IPS-18a (cell line): ENCODE data around the gene TMCC3.
"Not testable (repeated sequence)": the region's sequence is repeated elsewhere in the genome, so short reads cannot be mapped to it uniquely, and the experiment has no call there.

ENCODE experiments used
- H3K27ac ChIP-seq: one replicate; pipeline ENCODE4 v1.5.1; 2013; ENCODE audit warnings: low read length
- H3K27me3 ChIP-seq: one replicate; pipeline ENCODE4 v1.6.1; 2013; ENCODE audit warnings: mild to moderate bottlenecking, low read length; ENCODE audit not compliant: control insufficient read depth, insufficient read depth
- H3K36me3 ChIP-seq: one replicate; pipeline ENCODE4 v1.6.1; 2013; ENCODE audit warnings: low read depth, low read length; ENCODE audit not compliant: control insufficient read depth
- H3K4me1 ChIP-seq: one replicate; pipeline ENCODE4 v1.6.1; 2013; ENCODE audit warnings: low read depth, low read length; ENCODE audit not compliant: control insufficient read depth
- H3K4me3 ChIP-seq: one replicate; pipeline ENCODE4 v1.5.1; 2013; ENCODE audit warnings: low read length
- H3K9ac ChIP-seq: one replicate; pipeline ENCODE4 v1.6.1; 2013; ENCODE audit warnings: mild to moderate bottlenecking, low read length, moderate library complexity
- H3K9me3 ChIP-seq: one replicate; pipeline ENCODE4 v1.6.1; 2013; ENCODE audit warnings: low read depth, low read length; ENCODE audit not compliant: control insufficient read depth

Gene TMCC3

DNA sequence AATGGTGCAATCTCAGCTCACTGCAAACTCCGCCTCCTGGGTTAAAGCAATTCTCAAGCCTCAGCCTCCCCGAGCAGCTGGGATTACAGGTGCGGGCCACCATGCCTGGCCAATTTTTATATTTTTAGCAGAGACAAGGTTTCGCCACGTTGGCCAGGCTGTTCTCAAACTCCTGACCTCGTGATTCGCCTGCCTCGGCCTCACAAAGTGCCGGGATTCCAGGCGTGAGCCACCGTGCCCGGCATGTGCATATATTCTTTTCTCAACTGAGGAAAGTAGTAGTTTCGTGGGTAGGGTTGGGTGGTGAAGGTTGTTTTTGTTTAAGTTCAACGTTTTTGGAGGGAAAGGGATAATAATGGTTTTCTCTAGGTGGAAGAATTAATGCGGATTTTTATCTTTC is 96.5 kb downstream of the TMCC3 start:
- Histone ChIP-seq H3K4me3 (no peak overlapping the region), H3K9ac (no peak overlapping the region), H3K27me3 (no peaks in the 10 kb centered on the region), H3K36me3 (no peaks in the 10 kb centered on the region), H3K4me1 (no peaks in the 10 kb centered on the region), H3K9me3 (no peaks in the 10 kb centered on the region), H3K27ac (no peak overlapping the region)

DNA sequence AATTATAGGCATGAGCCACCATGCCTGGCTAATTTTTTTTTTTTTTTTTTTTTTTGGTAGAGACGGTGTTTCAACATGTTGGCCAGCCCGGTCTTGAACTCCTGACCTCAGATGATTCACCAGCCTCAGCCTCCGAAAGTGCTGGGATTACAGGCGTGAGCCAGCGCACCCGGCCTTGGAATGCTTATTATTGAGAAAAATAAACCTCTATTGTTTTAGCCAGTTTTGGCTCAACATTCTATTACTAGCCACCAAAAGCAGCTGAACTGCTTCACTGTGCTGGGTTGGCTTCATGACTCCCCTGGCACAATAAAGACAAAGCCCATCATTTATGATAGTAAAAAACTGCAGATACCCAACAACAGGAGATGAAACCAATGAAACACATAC is 97.2 kb downstream of the TMCC3 start:
- no peaks in the 10 kb centered on the region for H3K9me3 ChIP-seq
- H3K27me3 ChIP-seq, result no peaks in the 10 kb centered on the region
- H3K27ac ChIP-seq, result no peak overlapping the region
- H3K9ac ChIP-seq, result no peak overlapping the region
- H3K4me1 ChIP-seq, result no peaks in the 10 kb centered on the region
- H3K4me3 ChIP-seq, result no peak overlapping the region
- no peaks in the 10 kb centered on the region for H3K36me3 ChIP-seq

DNA sequence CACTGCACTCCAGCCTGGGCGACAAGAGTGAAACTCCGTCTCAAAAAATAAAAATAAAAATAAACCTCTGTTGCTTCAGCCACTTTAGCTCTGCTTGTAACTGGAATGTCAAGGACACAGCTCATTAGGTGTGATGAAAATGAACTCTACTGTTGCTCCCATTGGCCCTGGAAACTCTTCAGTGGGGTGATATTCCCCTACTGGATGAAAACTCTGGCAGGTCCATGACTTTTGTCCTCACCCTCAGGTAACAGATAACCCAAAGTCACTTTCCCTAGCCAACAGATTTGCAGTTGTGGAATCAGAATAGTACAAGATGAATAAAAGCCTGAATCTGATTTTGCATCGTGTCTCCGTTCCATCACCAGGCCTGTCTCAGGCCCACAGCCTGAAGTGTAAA is 98.5 kb downstream of the TMCC3 start:
- no peak overlapping the region for H3K9ac ChIP-seq

GRCh38 chr12:94550964-94551363 is 99.4 kb downstream of the TMCC3 start:
- Histone ChIP-seq H3K9ac (no peak overlapping the region), H3K4me1 (no peaks in the 10 kb centered on the region), H3K9me3 (no peaks in the 10 kb centered on the region), H3K27me3 (no peaks in the 10 kb centered on the region), H3K36me3 (no peaks in the 10 kb centered on the region), H3K4me3 (no peak overlapping the region), H3K27ac (no peak overlapping the region)

More for the DNA sequence above, 98.5 kb downstream of the TMCC3 start:
- H3K4me1 ChIP-seq, result no peaks in the 10 kb centered on the region
- no peak overlapping the region for H3K4me3 ChIP-seq
- no peak overlapping the region for H3K27ac ChIP-seq
- H3K36me3 ChIP-seq, result no peaks in the 10 kb centered on the region
- H3K9me3 ChIP-seq, result no peaks in the 10 kb centered on the region
- no peaks in the 10 kb centered on the region for H3K27me3 ChIP-seq

GRCh38 chr12:94548833-94549232 is 101.5 kb downstream of the TMCC3 start:
- H3K4me1 ChIP-seq, H3K27me3 ChIP-seq, H3K9me3 ChIP-seq, H3K4me3 ChIP-seq, H3K9ac ChIP-seq, H3K36me3 ChIP-seq, H3K27ac ChIP-seq: not testable (repeated sequence)

DNA sequence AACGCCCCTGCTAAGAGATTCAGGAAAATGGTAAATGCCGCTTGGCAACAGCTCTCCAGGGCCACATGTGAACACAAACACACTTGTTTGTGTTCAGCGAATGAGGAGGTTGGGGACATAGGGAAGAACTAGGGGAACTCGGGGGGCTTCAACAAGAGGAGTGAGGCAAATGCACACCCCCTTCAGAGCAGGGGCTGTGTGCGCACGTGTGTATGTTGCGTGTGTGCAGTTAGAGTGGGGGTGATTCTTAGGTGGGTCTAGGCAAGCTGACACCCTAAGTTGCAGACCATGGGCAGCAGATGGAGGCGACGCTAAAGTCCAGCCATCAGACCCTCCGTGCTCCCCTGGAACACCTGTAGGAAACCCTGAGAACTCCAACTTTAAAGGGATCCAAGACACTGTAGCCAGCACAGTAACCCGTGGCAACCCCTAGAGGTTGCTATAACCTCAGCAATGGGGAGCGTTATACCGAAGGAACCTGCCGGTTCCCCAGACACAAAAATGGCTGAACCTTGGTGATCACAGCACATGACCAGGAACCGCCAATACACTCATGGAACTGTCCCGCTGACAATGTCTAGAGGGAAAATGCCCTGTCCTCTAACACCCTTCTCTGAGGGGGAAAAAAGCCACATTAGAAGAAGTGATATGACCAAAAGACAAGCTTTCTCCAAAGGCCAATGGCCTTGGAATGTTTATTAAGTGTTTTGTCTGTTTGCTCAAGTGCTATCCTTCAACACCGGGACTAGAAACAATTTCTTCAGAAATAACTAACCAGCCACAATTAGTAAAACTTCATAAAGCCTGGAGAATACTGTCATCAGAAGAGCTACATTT is 104.2 kb downstream of the TMCC3 start:
- Histone ChIP-seq H3K9ac (no peak overlapping the region), H3K27ac (no peak overlapping the region), H3K4me3 (no peak overlapping the region)

DNA sequence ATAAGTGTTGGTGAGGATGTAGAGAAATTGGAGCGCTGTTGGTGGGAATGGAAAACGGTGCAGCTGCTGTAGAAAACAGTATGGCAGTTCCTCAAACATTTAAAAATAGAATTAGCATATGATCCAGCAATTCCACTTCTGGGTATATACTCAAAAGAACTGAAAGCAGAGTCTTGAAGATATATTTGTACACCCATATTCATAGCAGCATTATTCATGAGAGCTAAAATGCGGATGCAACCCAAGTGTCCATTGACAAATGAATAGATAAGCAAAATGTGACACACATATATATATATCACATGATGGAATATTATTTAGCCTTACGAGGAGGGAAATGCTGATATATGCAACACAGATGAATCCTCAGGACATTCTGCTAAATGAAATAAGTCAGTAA is 106.0 kb downstream of the TMCC3 start:
- Histone ChIP-seq H3K9ac (no peak overlapping the region), H3K36me3 (no peaks in the 10 kb centered on the region), H3K27me3 (no peaks in the 10 kb centered on the region), H3K9me3 (no peaks in the 10 kb centered on the region), H3K4me1 (no peaks in the 10 kb centered on the region), H3K4me3 (no peak overlapping the region), H3K27ac (no peak overlapping the region)

More for the DNA sequence above, 104.2 kb downstream of the TMCC3 start:
- no peaks in the 10 kb centered on the region for H3K27me3 ChIP-seq
- no peaks in the 10 kb centered on the region for H3K4me1 ChIP-seq
- H3K36me3 ChIP-seq, result no peaks in the 10 kb centered on the region
- H3K9me3 ChIP-seq, result no peaks in the 10 kb centered on the region

DNA sequence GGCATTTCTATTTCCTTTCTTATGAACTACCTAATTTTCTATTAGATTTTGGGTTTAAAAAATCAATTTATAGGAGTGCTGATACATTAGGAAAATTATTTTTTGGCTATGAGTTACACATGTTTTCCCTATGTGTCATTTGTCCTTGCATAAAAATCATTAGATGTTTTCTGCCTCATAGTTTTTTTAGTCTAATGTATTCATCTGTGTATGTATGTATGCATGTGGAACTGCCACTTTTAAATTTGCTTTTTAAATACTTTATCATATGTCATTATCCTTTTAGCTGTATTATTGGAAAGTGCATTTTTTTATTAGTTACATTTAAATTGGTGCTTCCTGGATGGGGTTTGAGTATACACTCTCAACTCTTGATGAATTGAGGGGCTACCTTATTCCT is 112.0 kb downstream of the TMCC3 start:
- H3K9ac ChIP-seq, result no peak overlapping the region
- H3K4me3 ChIP-seq, result no peak overlapping the region
- no peaks in the 10 kb centered on the region for H3K9me3 ChIP-seq
- H3K27ac ChIP-seq, result no peak overlapping the region
- no peaks in the 10 kb centered on the region for H3K27me3 ChIP-seq
- H3K36me3 ChIP-seq, result no peaks in the 10 kb centered on the region
- no peaks in the 10 kb centered on the region for H3K4me1 ChIP-seq

DNA sequence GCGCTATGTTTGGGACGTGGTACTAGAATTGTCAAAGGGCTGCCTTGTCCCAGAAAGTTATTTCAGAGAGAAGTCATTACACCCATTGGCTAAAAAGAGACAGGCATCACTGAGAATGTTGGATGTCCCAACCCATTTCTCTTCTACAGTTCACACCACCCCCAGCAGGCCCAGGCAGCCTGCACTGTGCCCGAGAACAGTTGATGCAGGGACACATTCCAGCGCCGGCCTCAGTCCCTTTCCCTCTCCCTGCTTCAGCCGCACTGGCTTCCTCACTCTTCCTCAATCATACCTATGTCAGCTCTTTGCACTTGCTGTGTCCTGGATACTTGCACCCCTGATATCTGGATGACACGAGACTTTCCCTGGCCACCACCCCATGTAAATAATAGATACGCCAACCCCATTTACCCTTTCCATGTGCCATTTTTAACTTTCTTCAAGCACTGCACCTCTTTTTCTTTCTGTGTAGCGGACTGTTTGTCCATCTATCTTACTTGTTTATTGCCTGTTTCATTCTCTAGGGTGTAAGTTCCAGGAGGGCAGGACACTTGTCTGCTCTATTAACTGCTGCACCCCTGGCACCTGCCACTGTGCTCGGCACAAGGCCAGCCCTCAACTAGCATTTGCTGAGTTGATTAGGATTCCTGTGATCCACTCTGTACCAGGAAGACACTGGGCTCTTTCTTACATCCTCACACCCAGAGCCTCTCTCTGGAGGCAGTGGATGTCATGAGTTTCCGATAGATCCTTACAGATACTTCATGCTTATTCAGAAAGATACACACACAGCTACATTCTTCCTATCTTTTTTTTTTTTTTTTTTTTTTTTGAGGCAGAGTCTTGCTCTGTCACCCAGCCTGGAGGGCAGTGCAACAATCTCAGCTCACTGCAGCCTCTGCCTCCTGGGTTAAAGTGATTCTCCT is 114.1 kb downstream of the TMCC3 start:
- H3K4me3 ChIP-seq, result no peak overlapping the region

GRCh38 chr12:94535510-94535921 is 114.8 kb downstream of the TMCC3 start:
- Histone ChIP-seq H3K36me3 (no peaks in the 10 kb centered on the region), H3K27ac (no peak overlapping the region), H3K4me1 (no peaks in the 10 kb centered on the region), H3K9me3 (no peaks in the 10 kb centered on the region), H3K27me3 (no peaks in the 10 kb centered on the region), H3K9ac (no peak overlapping the region), H3K4me3 (no peak overlapping the region)

More for the DNA sequence above, 114.1 kb downstream of the TMCC3 start:
- H3K36me3 ChIP-seq, result no peaks in the 10 kb centered on the region
- no peaks in the 10 kb centered on the region for H3K4me1 ChIP-seq
- H3K27ac ChIP-seq, result no peak overlapping the region
- no peak overlapping the region for H3K9ac ChIP-seq
- H3K9me3 ChIP-seq, result no peaks in the 10 kb centered on the region
- no peaks in the 10 kb centered on the region for H3K27me3 ChIP-seq

GRCh38 chr12:94534774-94535509 is 115.4 kb downstream of the TMCC3 start:
- Histone ChIP-seq H3K27ac (no peak overlapping the region), H3K36me3 (no peaks in the 10 kb centered on the region), H3K9me3 (no peaks in the 10 kb centered on the region), H3K4me1 (no peaks in the 10 kb centered on the region), H3K9ac (no peak overlapping the region), H3K4me3 (no peak overlapping the region), H3K27me3 (no peaks in the 10 kb centered on the region)
